Measurements from ENCODE around the gene PSMD11. TPM values are rescaled to one million over a fixed set of nuclear protein-coding genes. Genes with fewer than 3 reads are reported as not detected.
A peak's percentile ranks its signal among the peaks of the same experiment; 100 is the strongest.

The PSMD11 gene
- total RNA-seq, 1 experiment from 2014 or later = 169 TPM

GRCh38 chr17:32520737-32521404, 76.6 kb downstream of the PSMD11 start:
- Histone ChIP-seq H3K79me2 (ENCODE audit: insufficient read depth, low read length) (no peaks in the 10 kb centered on the region), H3K23me2 (ENCODE audit: insufficient read length, low read depth, low read length, poor library complexity, severe bottlenecking) (peaks cover 5% of the 10 kb centered on the region), H3K23ac (ENCODE audit: insufficient read length, low read depth, low read length) (no peak overlapping the region), H3T11ph (ENCODE audit: low read length) (no peak overlapping the region), H2BK12ac (ENCODE audit: insufficient read length, low read depth, low read length) (peak overlapping the region; percentile 82), H3K4me2 (ENCODE audit: insufficient read depth, insufficient read length, low read length) (no peak overlapping the region), H3K9me3 (ENCODE audit: control insufficient read depth, low read depth, low read length) (no peaks in the 10 kb centered on the region), H4K20me1 (ENCODE audit: control insufficient read depth, insufficient read depth, insufficient read length) (no peaks in the 10 kb centered on the region), H2BK5ac (ENCODE audit: insufficient read length, low read length) (no peak overlapping the region), H2BK20ac (ENCODE audit: low read depth, low read length, poor library complexity, severe bottlenecking) (peak overlapping the region; percentile 34), H3K79me1 (ENCODE audit: insufficient read depth, low read depth, low read length, poor library complexity, severe bottlenecking) (no peaks in the 10 kb centered on the region), H3K9ac (ENCODE audit: extremely low read depth, insufficient read length, low read length) (no peak overlapping the region), H4K8ac (replicated peaks; ENCODE audit: insufficient read length, low read depth, low read length) (no peak overlapping the region), H3K27ac (ENCODE audit: insufficient read length, low read depth, low read length) (no peak overlapping the region), H3K4ac (ENCODE audit: low read depth, low read length) (no peak overlapping the region), H3K27me3 (ENCODE audit: insufficient read depth, low read length) (no peaks in the 10 kb centered on the region), H2AK5ac (ENCODE audit: insufficient read length, low read length) (no peak overlapping the region), H4K91ac (ENCODE audit: insufficient read length, low read depth, low read length) (no peak overlapping the region), H3K4me1 (ENCODE audit: insufficient read depth, low read length) (peaks cover 22% of the 10 kb centered on the region; the same call in 1 of the 2 replicates), H4K5ac (ENCODE audit: insufficient read length, low read depth, low read length) (no peak overlapping the region), H3K14ac (ENCODE audit: insufficient read depth, low read length) (no peak overlapping the region), H3K56ac (ENCODE audit: insufficient read length, low read depth, low read length) (no peak overlapping the region), H2BK15ac (ENCODE audit: low read depth, low read length) (no peak overlapping the region), H3K18ac (ENCODE audit: insufficient read length, low read depth, low read length) (no peak overlapping the region), H2AFZ (ENCODE audit: low read length) (no peak overlapping the region), H2BK120ac (ENCODE audit: low read depth, low read length, poor library complexity, severe bottlenecking) (no peak overlapping the region)
- peak overlapping the region in 1 of 2 experiments; percentile 78; a peak in 1 of 5 replicates for H3K4me3 Mint-ChIP-seq
- WGBS (ENCODE audit: extremely low coverage, insufficient read length, low lambda C conversion rate) = no CpG with 5 or more reads among the region's 9 CpGs
- H3K27me3 Mint-ChIP-seq (ENCODE audit: low read depth) = peaks cover 10% of the 10 kb centered on the region
- peak overlapping the region in 1 of 3 experiments; percentile 8; a peak in 2 of 7 replicates for H3K27ac Mint-ChIP-seq
- no peaks in the 10 kb centered on the region for H3K9me3 Mint-ChIP-seq
- peaks cover 59 to 67% of the 10 kb centered on the region in 2 experiments for H3K4me1 Mint-ChIP-seq
- TF ChIP-seq, protein P1, sequence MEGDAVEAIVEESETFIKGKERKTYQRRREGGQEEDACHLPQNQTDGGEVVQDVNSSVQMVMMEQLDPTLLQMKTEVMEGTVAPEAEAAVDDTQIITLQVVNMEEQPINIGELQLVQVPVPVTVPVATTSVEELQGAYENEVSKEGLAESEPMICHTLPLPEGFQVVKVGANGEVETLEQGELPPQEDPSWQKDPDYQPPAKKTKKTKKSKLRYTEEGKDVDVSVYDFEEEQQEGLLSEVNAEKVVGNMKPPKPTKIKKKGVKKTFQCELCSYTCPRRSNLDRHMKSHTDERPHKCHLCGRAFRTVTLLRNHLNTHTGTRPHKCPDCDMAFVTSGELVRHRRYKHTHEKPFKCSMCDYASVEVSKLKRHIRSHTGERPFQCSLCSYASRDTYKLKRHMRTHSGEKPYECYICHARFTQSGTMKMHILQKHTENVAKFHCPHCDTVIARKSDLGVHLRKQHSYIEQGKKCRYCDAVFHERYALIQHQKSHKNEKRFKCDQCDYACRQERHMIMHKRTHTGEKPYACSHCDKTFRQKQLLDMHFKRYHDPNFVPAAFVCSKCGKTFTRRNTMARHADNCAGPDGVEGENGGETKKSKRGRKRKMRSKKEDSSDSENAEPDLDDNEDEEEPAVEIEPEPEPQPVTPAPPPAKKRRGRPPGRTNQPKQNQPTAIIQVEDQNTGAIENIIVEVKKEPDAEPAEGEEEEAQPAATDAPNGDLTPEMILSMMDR (conservative IDR thresholded peaks at IDR 0.05) = no peak
- H3K36me3 Mint-ChIP-seq (ENCODE audit: insufficient read depth in 1 of 3, low read depth in 3 of 3) = no peaks in the 10 kb centered on the region
- DNase-seq = no peak
